Thymus (tissue), 11 donors: ENCODE measurements around the gene OSBPL1A. TPM values are rescaled to one million over a fixed set of nuclear protein-coding genes. Genes with fewer than 3 reads are reported as not detected.
A peak's percentile ranks its signal among the peaks of the same experiment; 100 is the strongest.

ENCODE experiments used
- DNase-seq, 9 donors: peaks; one replicate each; pipeline ENCODE4 v3.0.0-alpha.2; 2013; ENCODE audit warnings: low spot score in 9 of 9, low read depth in 6 of 9, missing footprints in 1 of 9
- H3K27ac ChIP-seq, 2 donors: one replicate each; pipeline ENCODE4 v1.5.1; 2013; ENCODE audit warnings: control low read depth in 1 of 2, low read depth in 1 of 2, low read length in 1 of 2, mild to moderate bottlenecking in 1 of 2, moderate library complexity in 1 of 2
- H3K27me3 ChIP-seq, 2 donors: one replicate each; pipeline ENCODE4 v1.5.1; 2013; ENCODE audit warnings: low read length in 1 of 2; ENCODE audit not compliant: control insufficient read depth in 2 of 2, insufficient read depth in 1 of 2
- H3K36me3 ChIP-seq, 2 donors: one replicate each; pipeline ENCODE4 v1.5.1; 2013; ENCODE audit warnings: low read length in 1 of 2, mild to moderate bottlenecking in 1 of 2, moderate library complexity in 1 of 2; ENCODE audit not compliant: control insufficient read depth in 2 of 2, insufficient read depth in 2 of 2
- H3K4me1 ChIP-seq, 2 donors: one replicate each; pipeline ENCODE4 v1.5.1; 2013; ENCODE audit warnings: low read length in 2 of 2; ENCODE audit not compliant: control insufficient read depth in 2 of 2, insufficient read depth in 2 of 2
- H3K4me3 ChIP-seq, 2 donors: one replicate each; pipeline ENCODE4 v1.5.1; 2013; ENCODE audit warnings: low read length in 2 of 2, control low read depth in 1 of 2, mild to moderate bottlenecking in 1 of 2
- H3K9me3 ChIP-seq, 2 donors: one replicate each; pipeline ENCODE4 v1.5.1; 2013; ENCODE audit warnings: low read length in 1 of 2, mild to moderate bottlenecking in 1 of 2; ENCODE audit not compliant: control insufficient read depth in 2 of 2, insufficient read depth in 1 of 2
- WGBS: extraction: QIAGEN DNeasy Blood & Tissue Kit; methylation state at CpG from one replicate; pipeline ENCODE4 v1.1.7; 2013; 5-methylcytosine and 5-hydroxymethylcytosine counted together
- polyA plus RNA-seq: library from polyadenylated mRNA; stranded (reverse); fragments of 200-250 nt; gene quantifications from one replicate; pipeline ENCODE4 v1.2.3, GENCODE V29; 2013
- total RNA-seq: library from RNA; stranded (reverse); fragments of 120-200 nt; gene quantifications from one replicate; pipeline ENCODE4 v1.2.4, GENCODE V29; 2013
- donor health status: healthy.

The OSBPL1A gene
- total and polyA plus RNA-seq, 2 donors: 10.7 to 21.0 TPM

GRCh38 chr18:24270937-24271380 is 126.7 kb downstream of the OSBPL1A start:
- peaks cover 0 to 5% of the 10 kb centered on the region in 2 donors for H3K4me1 ChIP-seq
- H3K27me3 ChIP-seq: peaks cover 11 to 15% of the 10 kb centered on the region in 2 donors
- H3K27ac ChIP-seq: peak overlapping the region in 1 of 2 donors; percentile 7
- H3K4me3 ChIP-seq: peak overlapping the region in 1 of 2 donors; percentile 37
- DNase-seq: no peak
- whole genome bisulfite sequencing: 82% methylated on average over 9 of the region's 9 CpGs
- no peaks in the 10 kb centered on the region for H3K36me3 ChIP-seq
- peaks cover 0 to 2% of the 10 kb centered on the region in 2 donors for H3K9me3 ChIP-seq

GRCh38 chr18:24270358-24270936 is 127.2 kb downstream of the OSBPL1A start:
- Histone ChIP-seq H3K4me1 (peaks cover 0 to 5% of the 10 kb centered on the region in 2 donors), H3K36me3 (no peaks in the 10 kb centered on the region), H3K4me3 (no peak overlapping the region), H3K27ac (no peak overlapping the region), H3K27me3 (peaks cover 11 to 15% of the 10 kb centered on the region in 2 donors), H3K9me3 (peaks cover 0 to 2% of the 10 kb centered on the region in 2 donors)
- WGBS: 94% methylated on average over 4 of the region's 4 CpGs
- no peak for DNase-seq

- WGBS: 97% methylated on average over 10 of the region's 10 CpGs
- peaks cover 0 to 2% of the 10 kb centered on the region in 2 donors for H3K9me3 ChIP-seq
- peaks cover 0 to 5% of the 10 kb centered on the region in 2 donors for H3K4me1 ChIP-seq
- H3K4me3 ChIP-seq: no peak overlapping the region
- H3K27ac ChIP-seq: no peak overlapping the region
- H3K36me3 ChIP-seq: no peaks in the 10 kb centered on the region
- DNase-seq: no peak
- H3K27me3 ChIP-seq: peaks cover 11 to 15% of the 10 kb centered on the region in 2 donors
These were observed 128.7 kb downstream of the OSBPL1A start for GRCh38 chr18:24268784-24269550.

- Histone ChIP-seq H3K4me1 (peaks cover 0 to 5% of the 10 kb centered on the region in 2 donors), H3K4me3 (no peak overlapping the region), H3K36me3 (no peaks in the 10 kb centered on the region), H3K9me3 (peaks cover 0 to 2% of the 10 kb centered on the region in 2 donors), H3K27me3 (peaks cover 11 to 15% of the 10 kb centered on the region in 2 donors), H3K27ac (no peak overlapping the region)
- 95% methylated on average over 1 of the region's 1 CpG for WGBS
- no peak for DNase-seq
These were observed 129.7 kb downstream of the OSBPL1A start for GRCh38 chr18:24267878-24268277.

GRCh38 chr18:24266131-24266530 is 131.5 kb downstream of the OSBPL1A start:
- no peaks in the 10 kb centered on the region for H3K9me3 ChIP-seq
- peaks cover 5 to 8% of the 10 kb centered on the region in 2 donors for H3K27me3 ChIP-seq
- peaks cover 0 to 2% of the 10 kb centered on the region in 2 donors for H3K4me1 ChIP-seq
- WGBS: 97% methylated on average over 1 of the region's 1 CpG
- H3K4me3 ChIP-seq: no peak overlapping the region
- H3K36me3 ChIP-seq: no peaks in the 10 kb centered on the region
- no peak overlapping the region for H3K27ac ChIP-seq
- no peak for DNase-seq

GRCh38 chr18:24265502-24266064 is 132.0 kb downstream of the OSBPL1A start:
- no peak overlapping the region for H3K4me3 ChIP-seq
- peaks cover 0 to 2% of the 10 kb centered on the region in 2 donors for H3K27me3 ChIP-seq
- DNase-seq: no peak
- no peaks in the 10 kb centered on the region for H3K4me1 ChIP-seq
- 95% methylated on average over 4 of the region's 4 CpGs for WGBS
- no peaks in the 10 kb centered on the region for H3K9me3 ChIP-seq
- H3K27ac ChIP-seq: no peak overlapping the region
- H3K36me3 ChIP-seq: no peaks in the 10 kb centered on the region

- H3K27ac ChIP-seq: no peak overlapping the region
- no peaks in the 10 kb centered on the region for H3K9me3 ChIP-seq
- no peaks in the 10 kb centered on the region for H3K36me3 ChIP-seq
- no peaks in the 10 kb centered on the region for H3K4me1 ChIP-seq
- H3K4me3 ChIP-seq: no peak overlapping the region
- no peak for DNase-seq
- no peaks in the 10 kb centered on the region for H3K27me3 ChIP-seq
- 98% methylated on average over 2 of the region's 2 CpGs for WGBS
These were observed 134.6 kb downstream of the OSBPL1A start for GRCh38 chr18:24263050-24263449.

- H3K27me3 ChIP-seq: no peaks in the 10 kb centered on the region
- H3K4me1 ChIP-seq: no peaks in the 10 kb centered on the region
- H3K36me3 ChIP-seq: no peaks in the 10 kb centered on the region
- H3K4me3 ChIP-seq: no peak overlapping the region
- WGBS: 92% methylated on average over 4 of the region's 4 CpGs
- H3K27ac ChIP-seq: no peak overlapping the region
- no peak for DNase-seq
- H3K9me3 ChIP-seq: no peaks in the 10 kb centered on the region
These were observed 135.5 kb downstream of the OSBPL1A start for GRCh38 chr18:24262087-24262486.
